Neural crest cell (in vitro differentiated cells): Measurements from ENCODE around the gene NDUFC1. TPM values are rescaled to one million over a fixed set of nuclear protein-coding genes. Genes with fewer than 3 reads are reported as not detected.

ENCODE experiments used
- DNase-seq: peaks from one replicate; pipeline ENCODE4 v3.0.0; 2021; ENCODE audit warnings: low read depth, mixed read lengths, low spot score
- H3K27ac Mint-ChIP-seq: one replicate; pipeline ENCODE4 v1.8.0; 2021; ENCODE audit warnings: mild to moderate bottlenecking, mixed read lengths; ENCODE audit not compliant: unreplicated experiment
- H3K27me3 Mint-ChIP-seq: 2 replicates; pipeline ENCODE4 v1.8.0; 2021; ENCODE audit warnings: low read depth, mild to moderate bottlenecking, mixed read lengths
- H3K36me3 Mint-ChIP-seq: 2 replicates; pipeline ENCODE4 v1.8.0; 2021; ENCODE audit warnings: low read depth, mild to moderate bottlenecking, mixed read lengths
- H3K4me1 Mint-ChIP-seq: 2 replicates; pipeline ENCODE4 v1.8.0; 2021; ENCODE audit warnings: mixed read lengths
- H3K4me3 Mint-ChIP-seq: one replicate; pipeline ENCODE4 v1.8.0; 2021; ENCODE audit warnings: mild to moderate bottlenecking, mixed read lengths
- H3K9me3 Mint-ChIP-seq: 2 replicates; pipeline ENCODE4 v1.8.0; 2021; ENCODE audit warnings: mixed read lengths
- CTCF ChIP-seq: fragments of 200-600 bp; sonication (generic); conservative IDR thresholded peaks from 2 replicates; pipeline ENCODE4 v1.5.0; 2021; ENCODE audit warnings: antibody characterized with exemption, mild to moderate bottlenecking
- total RNA-seq: library from RNA; stranded (reverse); gene quantifications from 2 replicates; pipeline ENCODE4 v1.2.1, GENCODE V29; 2021

Gene NDUFC1
- total RNA-seq, 1 donor from 2014 or later: 54.4 TPM

- DNase-seq: no peak
- no peak for TF ChIP-seq CTCF
- Mint-ChIP-seq H3K36me3 (peaks cover 29% of the 10 kb centered on the region), H3K27me3 (no peaks in the 10 kb centered on the region), H3K9me3 (no peaks in the 10 kb centered on the region), H3K4me1 (peaks cover 38% of the 10 kb centered on the region), H3K4me3 (peak overlapping the region; percentile 67), H3K27ac (no peak overlapping the region)
Measured at GRCh38 chr4:139304920-139305319, 2.6 kb upstream of the NDUFC1 start.

- TF ChIP-seq CTCF: no peak
- Mint-ChIP-seq H3K27ac (peak within 1 kb of the TSS; percentile 98), H3K27me3 (no peaks in the 10 kb centered on the region), H3K4me3 (peak within 1 kb of the TSS; percentile 99), H3K4me1 (peaks cover 41% of the 10 kb centered on the region), H3K9me3 (no peaks in the 10 kb centered on the region), H3K36me3 (peaks cover 22% of the 10 kb centered on the region)
- DNase-seq: peak; percentile 95
Measured at GRCh38 chr4:139301113-139301820, 1.0 kb downstream of the NDUFC1 start, which contains the start of gene NAA15. Gene NAA15 (plus strand): TSS chr4:139301505. CDS start chr4:139301778, 273 bp downstream.

GRCh38 chr4:139300431-139301112, 1.7 kb downstream of the NDUFC1 start:
- H3K27ac Mint-ChIP-seq: peak overlapping the region; percentile 87
- peak overlapping the region; percentile 99 for H3K4me3 Mint-ChIP-seq

GRCh38 chr4:139299536-139299935, 2.7 kb downstream of the NDUFC1 start:
- Mint-ChIP-seq H3K27ac (no peak overlapping the region), H3K4me3 (peak overlapping the region; percentile 99), H3K36me3 (peaks cover 14% of the 10 kb centered on the region), H3K27me3 (no peaks in the 10 kb centered on the region), H3K4me1 (peaks cover 52% of the 10 kb centered on the region), H3K9me3 (no peaks in the 10 kb centered on the region)
- no peak for DNase-seq
- no peak for TF ChIP-seq CTCF

More at GRCh38 chr4:139300431-139301112, 1.7 kb downstream of the NDUFC1 start:
- Mint-ChIP-seq H3K9me3 (no peaks in the 10 kb centered on the region), H3K27me3 (no peaks in the 10 kb centered on the region), H3K4me1 (peaks cover 48% of the 10 kb centered on the region), H3K36me3 (peaks cover 21% of the 10 kb centered on the region)
- DNase-seq: no peak
- TF ChIP-seq CTCF: no peak

- Mint-ChIP-seq H3K4me3 (peak overlapping the region; percentile 58), H3K36me3 (peaks cover 8% of the 10 kb centered on the region), H3K9me3 (no peaks in the 10 kb centered on the region), H3K27me3 (no peaks in the 10 kb centered on the region), H3K4me1 (peaks cover 38% of the 10 kb centered on the region), H3K27ac (no peak overlapping the region)
- no peak for DNase-seq
- no peak for TF ChIP-seq CTCF
Measured at GRCh38 chr4:139297001-139297410, 5.3 kb downstream of the NDUFC1 start.
